SK-N-MC (cell line): Measurements from ENCODE around the gene STRIT1.

Experiments used
- EZH2 ChIP-seq: fragments of 200-600 bp; sonication (generic); IDR thresholded peaks from one replicate; pipeline ENCODE4 v1.6.1; 2017; ENCODE audit warnings: antibody characterized with exemption
- POLR2AphosphoS5 ChIP-seq: IDR thresholded peaks from 2 replicates; pipeline ENCODE4 v1.6.1; 2012; ENCODE audit warnings: mild to moderate bottlenecking, low read depth, low read length, borderline replicate concordance

GRCh38 chr3:155282385-155283091 lies 10.9 kb downstream of the STRIT1 start:
- TF ChIP-seq POLR2AphosphoS5 (no peak), EZH2 (no peak)
